Tibial nerve (tissue), 4 donors: Measurements from ENCODE around the gene PLXDC2. TPM values are rescaled to one million over a fixed set of nuclear protein-coding genes. Genes with fewer than 3 reads are reported as not detected.

Source experiments
- DNase-seq, 2 donors: peaks; one replicate each; pipeline ENCODE4 v3.0.0-alpha.2; 2019; ENCODE audit warnings: low spot score in 2 of 2
- H3K27ac ChIP-seq, 4 donors: fragments of 200-600 bp; sonication (generic) in 3 of 4; one replicate each; pipeline ENCODE4 v1.5.1; 2017 to 2019; ENCODE audit warnings: mild to moderate bottlenecking in 1 of 4
- H3K27me3 ChIP-seq, 2 donors: fragments of 200-600 bp; sonication (generic) in 1 of 2; one replicate each; pipeline versions ENCODE4 v1.5.1 to v1.6.0; 2017 to 2019
- H3K36me3 ChIP-seq, 3 donors: fragments of 200-600 bp; sonication (generic); one replicate each; pipeline ENCODE4 v1.5.1; 2018 to 2019
- H3K4me1 ChIP-seq, 4 donors: fragments of 200-600 bp; sonication (generic) in 3 of 4; one replicate each; pipeline ENCODE4 v1.5.1; 2017 to 2019
- H3K4me3 ChIP-seq, 4 donors: fragments of 200-600 bp; sonication (generic) in 3 of 4; one replicate each; pipeline ENCODE4 v1.5.1; 2017 to 2019; ENCODE audit warnings: mild to moderate bottlenecking in 1 of 4, moderate library complexity in 1 of 4
- H3K9me3 ChIP-seq, 4 donors: fragments of 200-600 bp; sonication (generic) in 3 of 4; one replicate each; pipeline ENCODE4 v1.5.1; 2017 to 2019
- CTCF ChIP-seq, 5 experiments: fragments of 200-600 bp in 3 of 5; fragments of 450-650 bp in 2 of 5; sonication (generic) in 3 of 5; IDR thresholded peaks; one replicate each; pipeline ENCODE4 v1.5.1; 2016 to 2019; ENCODE audit warnings: antibody characterized with exemption in 5 of 5, mild to moderate bottlenecking in 3 of 5, moderate library complexity in 2 of 5
- EP300 ChIP-seq, 2 donors: sonication (generic); formaldehyde crosslinking; IDR thresholded peaks; one replicate each; pipeline ENCODE4 v1.6.1; 2017; ENCODE audit warnings: antibody characterized with exemption in 2 of 2, mild to moderate bottlenecking in 1 of 2
- POLR2A ChIP-seq, 2 donors: fragments of 450-650 bp; IDR thresholded peaks; one replicate each; pipeline ENCODE4 v1.6.1; 2017; ENCODE audit warnings: antibody characterized with exemption in 2 of 2, mild to moderate bottlenecking in 2 of 2, moderate library complexity in 2 of 2
- WGBS, 2 donors: methylation state at CpG; one replicate each; pipeline ENCODE4 v1.1.5; 2018; 5-methylcytosine and 5-hydroxymethylcytosine counted together
- total RNA-seq, 4 donors: library from RNA; depleted of rRNA; stranded (reverse); fragments of >200 nt; gene quantifications; one replicate each; pipeline ENCODE4 v1.1.0, GENCODE V29; 2016

PLXDC2 gene
- total RNA-seq, 4 donors from 2014 or later = 55.2 to 79.2 (median 74.5) TPM

- Histone ChIP-seq H3K4me3 (no peak overlapping the region), H3K9me3 (no peaks in the 10 kb centered on the region), H3K36me3 (no peaks in the 10 kb centered on the region), H3K27me3 (no peaks in the 10 kb centered on the region), H3K4me1 (peaks cover 0 to 29% (median 6%) of the 10 kb centered on the region in 4 donors), H3K27ac (no peak overlapping the region)
- TF ChIP-seq POLR2A (IDR thresholded peaks at IDR 0.05) (no peak), CTCF (IDR thresholded peaks at IDR 0.05) (no peak), EP300 (IDR thresholded peaks at IDR 0.05) (no peak)
- 39 to 41% methylated on average over 7 of the region's 7 CpGs for WGBS, 2 donors
- DNase-seq = no peak
These were observed 136.2 kb downstream of the PLXDC2 start for GRCh38 chr10:19952224-19953010.

GRCh38 chr10:19954601-19955000 lies 138.4 kb downstream of the PLXDC2 start:
- no peak overlapping the region for H3K4me3 ChIP-seq
- no peak overlapping the region for H3K27ac ChIP-seq
- H3K27me3 ChIP-seq = no peaks in the 10 kb centered on the region
- H3K9me3 ChIP-seq = no peaks in the 10 kb centered on the region
- DNase-seq = no peak
- TF ChIP-seq POLR2A (IDR thresholded peaks at IDR 0.05) (no peak), EP300 (IDR thresholded peaks at IDR 0.05) (no peak), CTCF (IDR thresholded peaks at IDR 0.05) (no peak)
- 95 to 96% methylated on average over 2 of the region's 2 CpGs for WGBS, 2 donors
- no peaks in the 10 kb centered on the region for H3K36me3 ChIP-seq
- H3K4me1 ChIP-seq = peaks cover 0 to 25% (median 6%) of the 10 kb centered on the region in 4 donors

GRCh38 chr10:19956516-19957032 lies 140.3 kb downstream of the PLXDC2 start:
- no peak overlapping the region for H3K4me3 ChIP-seq
- WGBS, 2 donors = 87 to 94% methylated on average over 2 of the region's 2 CpGs
- H3K27me3 ChIP-seq = no peaks in the 10 kb centered on the region
- peaks cover 0 to 42% (median 6%) of the 10 kb centered on the region in 4 donors for H3K4me1 ChIP-seq
- TF ChIP-seq CTCF (IDR thresholded peaks at IDR 0.05) = no peak
- H3K36me3 ChIP-seq = no peaks in the 10 kb centered on the region
- no peak for DNase-seq
- H3K27ac ChIP-seq = no peak overlapping the region
- H3K9me3 ChIP-seq = no peaks in the 10 kb centered on the region

GRCh38 chr10:19958787-19959186 lies 142.6 kb downstream of the PLXDC2 start:
- Histone ChIP-seq H3K27ac (no peak overlapping the region), H3K4me1 (peaks cover 0 to 29% (median 2%) of the 10 kb centered on the region in 4 donors), H3K27me3 (no peaks in the 10 kb centered on the region), H3K36me3 (no peaks in the 10 kb centered on the region), H3K4me3 (no peak overlapping the region), H3K9me3 (no peaks in the 10 kb centered on the region)
- TF ChIP-seq POLR2A (IDR thresholded peaks at IDR 0.05) (no peak), CTCF (IDR thresholded peaks at IDR 0.05) (no peak), EP300 (IDR thresholded peaks at IDR 0.05) (no peak)
- no peak for DNase-seq
